C4-2B (cell line): ENCODE data around the gene EIF4H.

Experiments
- H3K27ac ChIP-seq: fragments of 450-650 bp; 2 replicates; pipeline ENCODE4 v1.5.1; 2017
- ZFX ChIP-seq: fragments of 450-650 bp; IDR thresholded peaks from 2 replicates; pipeline ENCODE4 v1.6.1; 2017
- TF ChIP-seq, protein P1 (sequence below): fragments of 450-650 bp; conservative IDR thresholded peaks from 2 replicates; pipeline ENCODE4 v1.5.1; 2017; ENCODE audit warnings: mild to moderate bottlenecking

EIF4H gene

DNA sequence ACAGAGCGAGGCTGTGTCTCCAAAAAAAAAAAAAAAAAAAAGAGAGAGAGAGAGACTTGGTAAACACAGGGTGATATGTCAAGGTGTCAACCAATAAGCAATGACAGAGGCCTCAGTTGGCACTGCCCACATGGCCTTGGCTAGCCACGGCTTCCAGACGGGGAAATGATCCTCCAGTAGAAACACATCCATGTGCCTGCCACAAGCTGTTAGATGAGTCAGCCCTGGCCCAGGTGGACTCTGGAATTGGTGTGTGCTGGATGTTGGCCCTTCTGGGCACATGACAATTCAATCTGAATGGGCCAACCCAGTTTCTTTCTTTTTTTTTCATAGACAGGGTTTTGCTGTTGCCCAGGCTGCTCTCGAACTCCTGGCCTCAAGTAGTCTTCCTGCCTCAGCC lies 66.3 kb downstream of the EIF4H start:
- TF ChIP-seq ZFX: no peak
- TF ChIP-seq, protein P1, sequence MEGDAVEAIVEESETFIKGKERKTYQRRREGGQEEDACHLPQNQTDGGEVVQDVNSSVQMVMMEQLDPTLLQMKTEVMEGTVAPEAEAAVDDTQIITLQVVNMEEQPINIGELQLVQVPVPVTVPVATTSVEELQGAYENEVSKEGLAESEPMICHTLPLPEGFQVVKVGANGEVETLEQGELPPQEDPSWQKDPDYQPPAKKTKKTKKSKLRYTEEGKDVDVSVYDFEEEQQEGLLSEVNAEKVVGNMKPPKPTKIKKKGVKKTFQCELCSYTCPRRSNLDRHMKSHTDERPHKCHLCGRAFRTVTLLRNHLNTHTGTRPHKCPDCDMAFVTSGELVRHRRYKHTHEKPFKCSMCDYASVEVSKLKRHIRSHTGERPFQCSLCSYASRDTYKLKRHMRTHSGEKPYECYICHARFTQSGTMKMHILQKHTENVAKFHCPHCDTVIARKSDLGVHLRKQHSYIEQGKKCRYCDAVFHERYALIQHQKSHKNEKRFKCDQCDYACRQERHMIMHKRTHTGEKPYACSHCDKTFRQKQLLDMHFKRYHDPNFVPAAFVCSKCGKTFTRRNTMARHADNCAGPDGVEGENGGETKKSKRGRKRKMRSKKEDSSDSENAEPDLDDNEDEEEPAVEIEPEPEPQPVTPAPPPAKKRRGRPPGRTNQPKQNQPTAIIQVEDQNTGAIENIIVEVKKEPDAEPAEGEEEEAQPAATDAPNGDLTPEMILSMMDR: no peak
- H3K27ac ChIP-seq: no peak overlapping the region

DNA sequence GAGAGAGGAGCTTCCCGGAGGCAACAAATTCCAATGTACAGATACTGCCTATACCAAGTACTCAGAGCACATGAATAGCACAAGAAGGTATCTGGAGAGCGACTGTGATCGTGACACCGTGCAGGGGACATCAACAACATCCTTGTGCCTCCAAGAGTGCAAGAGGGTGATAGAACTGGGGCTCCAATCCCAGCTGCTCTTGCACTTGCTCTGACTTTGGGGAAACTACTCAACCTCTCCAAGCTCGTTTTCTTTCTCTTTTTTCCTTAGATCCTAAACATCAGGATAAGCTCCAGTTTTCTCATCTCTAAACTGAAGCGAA lies 67.9 kb downstream of the EIF4H start:
- H3K27ac ChIP-seq: no peak overlapping the region
- no peak for TF ChIP-seq ZFX
- TF ChIP-seq, protein P1: no peak

DNA sequence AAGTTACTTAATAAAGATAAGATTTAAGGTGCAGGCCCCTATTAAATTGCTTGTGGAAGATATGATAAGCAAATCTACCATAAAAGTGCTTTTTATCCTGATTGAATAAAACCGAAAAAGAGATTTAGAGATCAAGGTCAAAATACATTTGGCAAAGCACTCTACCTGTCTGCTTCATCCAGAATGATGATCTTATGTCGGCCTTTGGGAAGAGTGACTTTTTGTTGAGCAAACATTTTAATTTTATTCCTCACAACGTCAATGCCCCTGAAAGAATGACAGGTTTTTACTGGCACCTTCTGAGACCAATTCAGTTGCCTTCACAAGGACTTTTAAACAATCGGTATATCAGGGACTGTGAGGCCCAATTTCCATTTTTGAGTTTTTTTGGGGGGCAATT lies 72.3 kb downstream of the EIF4H start:
- no peak overlapping the region for H3K27ac ChIP-seq
- TF ChIP-seq, protein P1: no peak
- TF ChIP-seq ZFX: no peak
